Motor neuron (in vitro differentiated cells): ENCODE measurements around the gene DCX. TPM values are rescaled to one million over a fixed set of nuclear protein-coding genes. Genes with fewer than 3 reads are reported as not detected.
A peak's percentile ranks its signal among the peaks of the same experiment; 100 is the strongest.

Source experiments
- ATAC-seq, 8 experiments: fragments of 200-7000 bp; cut with Tn5 transposase; replicated peaks in 6 of 8; 2 replicates each; pipeline ENCODE4 v1.8.0; 2021; ENCODE audit warnings: mild to moderate bottlenecking in 8 of 8, moderate library complexity in 8 of 8
- H3K27ac ChIP-seq, 2 donors: fragments of 250-450 bp; sonication (Bioruptor Pico); 2 replicates each; pipeline ENCODE4 v1.9.0; 2021; ENCODE audit warnings: antibody characterized with exemption in 2 of 2, mild to moderate bottlenecking in 2 of 2, moderate library complexity in 1 of 2
- H3K4me1 ChIP-seq, 2 donors: fragments of 250-450 bp; sonication (Bioruptor Pico); replicated peaks in 1 of 2; 2 replicates each; pipeline ENCODE4 v1.6.1; 2021; ENCODE audit warnings: antibody characterized with exemption in 2 of 2, mild to moderate bottlenecking in 2 of 2, moderate library complexity in 1 of 2
- H3K4me3 ChIP-seq, 5 donors: fragments of 250-450 bp; sonication (Bioruptor Pico); 2 replicates each; pipeline ENCODE4 v1.9.0; 2021; ENCODE audit warnings: antibody characterized with exemption in 5 of 5, mild to moderate bottlenecking in 5 of 5, moderate library complexity in 4 of 5
- WGBS, 10 experiments: fragments of 450-650 bp; shearing (Covaris generic); methylation state at CpG; one replicate each; pipeline ENCODE4 v1.0.0; 2022; 5-methylcytosine and 5-hydroxymethylcytosine counted together
- in situ Hi-C, 9 experiments: fragments of 400-800 bp; cut with MboI; loops; one replicate each; pipeline ENCODE4 v1.15.0; 2021; ENCODE audit warnings: low sequenced_read_pairs in 9 of 9, low pct_unique_long_range_greater_than_20kb in 2 of 9; ENCODE audit not compliant: unreplicated experiment in 9 of 9
- total RNA-seq, 8 experiments: library from RNA; unstranded; fragments of 300-600 nt; gene quantifications; 2 replicates each; pipeline versions ENCODE4 v1.2.3 to v1.2.4, GENCODE V29; 2022

Gene DCX
- total RNA-seq, 8 experiments from 2014 or later = 0.05 to 278 (median 208) TPM; not detected in 1

DNA sequence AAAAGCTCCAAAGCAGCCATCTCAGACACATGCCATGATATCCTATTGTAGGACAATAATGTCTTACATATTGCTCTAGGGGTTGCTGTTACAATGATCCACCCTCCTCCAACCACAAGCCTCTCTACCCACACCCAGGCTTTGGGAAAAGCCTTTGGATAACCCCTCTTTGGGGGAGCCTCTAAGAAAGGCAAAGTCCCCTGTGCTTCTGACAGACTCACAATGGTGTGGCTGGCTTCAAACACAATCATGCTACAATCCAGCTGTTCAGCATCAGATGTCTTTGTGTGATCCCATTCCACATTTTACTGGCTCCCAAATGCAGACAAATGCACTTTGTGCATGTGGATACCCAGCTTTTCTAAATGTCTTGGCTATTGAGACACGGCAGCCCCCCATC lies 75.9 kb downstream of the DCX start:
- H3K4me3 ChIP-seq = no peak overlapping the region
- WGBS, 10 experiments = 60 to 100% (median 75%) methylated on average over 1 of the region's 1 CpG; no CpG with 5 or more reads in 7 of the 10 experiments
- in situ Hi-C loops = no loop called here
- peaks cover 2 to 26% of the 10 kb centered on the region in 2 donors for H3K4me1 ChIP-seq
- H3K27ac ChIP-seq = peak overlapping the region; percentile 30 to 58
- ATAC-seq = no peak

DNA sequence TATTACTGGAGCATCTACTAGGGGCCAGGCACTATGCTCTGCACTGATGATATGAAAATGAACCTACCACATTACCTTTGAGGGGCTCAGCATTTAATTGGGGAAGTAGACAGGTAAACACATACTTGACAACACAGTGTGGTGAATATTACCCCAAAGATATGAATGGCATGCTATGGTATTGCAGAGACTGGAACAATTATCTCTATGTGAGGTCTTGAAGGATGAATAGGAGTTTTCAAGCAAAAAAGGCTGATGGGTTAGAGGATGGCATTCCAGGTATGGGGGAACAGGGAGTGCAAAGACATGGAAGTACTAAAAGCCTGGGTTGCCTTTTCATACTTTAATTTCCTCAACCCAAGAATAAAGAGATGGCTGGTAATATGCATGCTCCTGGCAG lies 82.6 kb downstream of the DCX start:
- Histone ChIP-seq H3K4me3 (no peak overlapping the region), H3K4me1 (no peaks in the 10 kb centered on the region), H3K27ac (no peak overlapping the region)
- in situ Hi-C loops = no loop called here
- no peak for ATAC-seq

DNA sequence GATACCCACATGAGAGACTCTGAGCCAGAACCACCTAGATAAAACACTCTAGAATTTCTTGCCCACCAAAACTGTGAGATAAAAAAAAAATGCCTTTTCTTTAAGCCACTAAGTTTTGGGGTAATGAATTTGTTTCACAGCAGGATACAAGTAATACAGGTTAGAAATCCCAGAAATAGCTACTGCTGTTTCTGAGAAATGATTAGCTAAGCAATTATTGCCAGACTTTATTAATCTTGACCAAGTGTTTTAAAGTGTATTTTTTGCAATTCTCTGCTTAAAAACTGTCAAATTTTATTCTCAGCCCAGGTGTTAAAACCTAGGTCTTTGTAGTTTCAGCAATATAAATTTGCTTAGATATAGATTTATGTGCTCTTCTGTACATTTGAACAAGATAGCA lies 83.1 kb downstream of the DCX start:
- ATAC-seq = no peak

DNA sequence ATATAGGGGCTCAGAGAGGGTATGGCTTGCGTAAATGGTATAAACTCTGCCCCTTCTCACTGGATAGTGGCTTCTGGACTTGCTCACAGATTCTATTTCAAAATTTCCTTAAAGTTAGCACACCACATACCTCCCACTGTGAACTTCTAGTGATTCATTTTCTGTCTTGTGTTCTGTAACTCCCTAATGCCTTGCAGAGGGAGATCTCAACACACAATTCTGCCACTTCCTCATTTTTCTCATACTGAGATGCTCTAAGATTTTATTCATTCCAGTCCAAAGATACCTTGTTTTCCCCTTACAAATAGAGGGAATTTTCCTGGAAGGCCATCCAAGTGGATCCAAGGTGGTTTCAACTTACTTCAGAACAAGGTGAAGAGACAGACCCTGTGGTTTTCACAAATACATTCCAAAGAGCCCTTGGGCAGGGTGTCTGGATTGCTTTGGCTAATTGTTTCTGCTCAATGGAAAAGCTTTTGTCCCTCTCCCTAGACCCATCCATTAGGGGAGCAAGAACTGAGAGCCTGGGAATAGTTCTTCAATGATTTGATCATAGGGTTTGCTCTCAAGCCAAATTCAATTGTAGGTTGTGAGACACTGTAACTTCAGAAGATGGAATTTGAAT lies 89.6 kb downstream of the DCX start:
- 0 to 50% (median 0%) methylated on average over 1 of the region's 1 CpG; no CpG with 5 or more reads in 7 of the 10 experiments for WGBS, 10 experiments

More for the DNA sequence above, 83.1 kb downstream of the DCX start:
- no peaks in the 10 kb centered on the region for H3K4me1 ChIP-seq
- no peak overlapping the region for H3K4me3 ChIP-seq
- H3K27ac ChIP-seq = no peak overlapping the region
- in situ Hi-C loops = no loop called here

DNA sequence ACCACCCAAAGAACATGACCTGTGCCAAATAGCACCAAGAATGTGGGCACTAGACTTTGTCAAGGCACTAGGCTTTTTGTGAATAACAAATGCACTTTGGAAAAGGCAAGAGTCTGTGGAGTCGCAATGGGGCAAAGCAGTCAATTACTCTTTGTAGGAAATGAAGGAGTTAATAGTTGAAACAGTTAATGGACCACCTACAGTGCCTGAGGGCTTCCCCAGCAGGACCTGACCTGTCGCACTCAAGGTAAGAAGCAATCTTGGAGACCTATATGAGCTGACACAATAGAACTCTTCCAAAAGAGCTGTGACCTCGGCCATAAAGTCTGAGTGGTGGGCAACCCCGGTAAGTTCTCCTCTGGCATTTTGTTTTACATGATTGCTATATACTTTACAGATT lies 92.5 kb downstream of the DCX start:
- Histone ChIP-seq H3K27ac (no peak overlapping the region), H3K4me1 (no peaks in the 10 kb centered on the region), H3K4me3 (no peak overlapping the region)
- in situ Hi-C loops = no loop called here
- no peak for ATAC-seq
- 53% methylated on average over 4 of the region's 4 CpGs; no CpG with 5 or more reads in 9 of the 10 experiments for WGBS, 10 experiments

More for the DNA sequence above, 89.6 kb downstream of the DCX start:
- H3K4me3 ChIP-seq = no peak overlapping the region
- no peaks in the 10 kb centered on the region for H3K4me1 ChIP-seq
- ATAC-seq = no peak
- in situ Hi-C loops = no loop called here
- H3K27ac ChIP-seq = no peak overlapping the region

DNA sequence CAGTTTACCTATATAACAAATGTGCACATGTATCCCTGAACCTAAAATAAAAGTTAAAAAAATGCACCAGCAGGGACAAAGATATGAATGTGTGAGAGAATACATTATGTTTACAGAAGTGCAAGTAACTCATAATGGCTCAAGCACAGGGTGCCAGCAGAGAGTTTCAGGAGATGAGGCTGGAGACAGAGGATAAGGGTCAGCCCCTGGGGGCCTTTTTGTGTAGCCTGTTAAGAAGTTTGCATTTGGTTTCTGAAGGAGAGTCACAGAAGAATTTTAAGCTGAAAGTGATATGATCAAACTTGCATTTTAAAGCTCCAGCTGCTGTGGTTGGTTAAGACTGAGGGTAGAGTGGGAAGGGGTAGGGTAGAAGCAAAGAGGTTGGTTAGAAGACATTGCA lies 93.1 kb downstream of the DCX start:
- in situ Hi-C loops = no loop called here
- H3K4me1 ChIP-seq = no peaks in the 10 kb centered on the region
- ATAC-seq = no peak
- no peak overlapping the region for H3K4me3 ChIP-seq
- H3K27ac ChIP-seq = no peak overlapping the region

DNA sequence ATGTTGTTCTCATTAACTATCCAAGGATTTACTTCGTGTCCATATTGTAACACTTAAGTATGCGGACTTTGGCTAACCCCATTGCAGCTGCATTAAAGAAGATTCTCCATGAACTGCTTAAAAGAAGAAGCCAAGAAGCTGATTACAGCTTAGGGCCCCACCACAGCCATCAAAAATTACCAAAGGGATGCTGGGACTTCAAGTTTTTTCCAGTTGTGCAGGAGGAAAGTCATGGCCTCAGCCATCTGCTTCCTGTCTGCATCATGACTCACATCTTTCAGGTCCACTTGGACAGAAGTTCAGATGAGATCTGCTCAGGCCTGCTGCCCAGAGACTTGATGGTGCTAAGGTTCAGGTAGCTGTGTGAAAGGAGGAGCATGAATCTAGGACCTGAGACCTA lies 102.9 kb downstream of the DCX start:
- in situ Hi-C loops = no loop called here
- Histone ChIP-seq H3K27ac (no peak overlapping the region), H3K4me1 (no peaks in the 10 kb centered on the region), H3K4me3 (no peak overlapping the region)
- WGBS, 10 experiments = 14 to 100% (median 62%) methylated on average over 1 to 2 of the region's 2 CpGs; no CpG with 5 or more reads in 4 of the 10 experiments
- no peak for ATAC-seq

DNA sequence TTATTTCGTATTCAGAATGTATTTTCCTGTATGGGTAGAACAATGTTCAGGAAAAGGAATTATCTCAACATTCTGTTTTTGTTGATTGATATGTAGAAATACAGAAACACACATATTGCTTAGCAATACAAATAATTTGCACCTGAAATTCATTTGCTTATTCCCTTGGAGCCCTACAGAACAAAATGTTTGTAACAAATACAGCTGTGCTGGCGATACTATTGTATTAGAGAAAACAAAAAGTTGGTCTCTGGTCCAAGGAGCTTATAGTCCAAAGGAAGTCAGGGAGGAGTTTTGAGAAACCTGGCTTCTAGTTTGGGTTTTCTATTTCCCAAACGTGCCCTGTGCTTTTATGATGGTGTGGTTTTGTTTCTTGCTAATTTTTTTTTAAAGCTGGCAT lies 104.0 kb downstream of the DCX start:
- no peak overlapping the region for H3K4me3 ChIP-seq
- 0 to 100% (median 35%) methylated on average over 1 to 3 of the region's 3 CpGs; no CpG with 5 or more reads in 6 of the 10 experiments for WGBS, 10 experiments
- H3K27ac ChIP-seq = no peak overlapping the region
- in situ Hi-C loops = no loop called here
- H3K4me1 ChIP-seq = no peaks in the 10 kb centered on the region
- ATAC-seq = no peak

DNA sequence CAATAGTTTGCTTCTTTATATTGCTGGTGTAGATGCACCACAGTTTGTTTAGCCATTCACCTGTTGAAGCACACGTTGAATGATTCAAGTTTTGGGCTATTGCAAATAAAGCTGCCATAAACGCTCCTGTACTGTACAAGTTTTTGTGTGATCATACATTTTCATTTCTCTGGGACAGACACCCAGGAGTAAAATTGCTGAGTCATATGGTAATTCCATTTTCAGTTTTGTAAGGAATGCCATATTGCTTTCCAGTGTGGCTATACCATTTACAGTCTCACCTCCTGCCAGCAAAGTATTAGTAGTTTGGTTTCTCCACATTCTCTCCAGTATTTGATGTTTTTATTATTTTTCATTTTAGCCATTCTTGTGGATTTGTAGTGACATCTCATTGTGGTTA lies 109.7 kb downstream of the DCX start:
- in situ Hi-C loops = no loop called here

DNA sequence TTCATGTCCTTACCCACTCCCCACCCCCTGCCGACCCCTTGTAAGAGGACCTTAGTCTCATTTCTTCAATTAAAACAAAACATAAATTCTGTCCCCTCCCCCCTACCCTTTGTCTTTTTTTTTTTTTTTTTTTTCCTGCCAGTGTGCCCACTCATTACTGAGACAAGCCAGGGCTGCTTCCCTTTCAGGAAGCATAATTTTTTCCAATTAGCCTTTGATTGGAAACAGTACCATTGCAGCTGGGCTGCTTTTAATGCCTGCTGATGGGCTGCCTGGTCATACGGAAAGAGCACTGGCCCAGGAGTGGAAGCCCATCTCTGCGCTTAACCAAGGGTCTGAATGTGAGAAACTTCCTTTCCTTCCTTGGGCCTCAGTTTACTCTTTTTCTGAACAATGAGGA lies 123.2 kb downstream of the DCX start:
- no peak overlapping the region for H3K27ac ChIP-seq
- no peaks in the 10 kb centered on the region for H3K4me1 ChIP-seq
- in situ Hi-C loops = no loop called here
- 13 to 80% (median 69%) methylated on average over 1 of the region's 3 CpGs; no CpG with 5 or more reads in 6 of the 10 experiments for WGBS, 10 experiments
- ATAC-seq = no peak
- no peak overlapping the region for H3K4me3 ChIP-seq

More for the DNA sequence above, 109.7 kb downstream of the DCX start:
- Histone ChIP-seq H3K4me1 (no peaks in the 10 kb centered on the region), H3K27ac (no peak overlapping the region), H3K4me3 (no peak overlapping the region)
- WGBS, 10 experiments = 80 to 100% (median 82%) methylated on average over 1 to 2 of the region's 2 CpGs; no CpG with 5 or more reads in 7 of the 10 experiments
- no peak for ATAC-seq

DNA sequence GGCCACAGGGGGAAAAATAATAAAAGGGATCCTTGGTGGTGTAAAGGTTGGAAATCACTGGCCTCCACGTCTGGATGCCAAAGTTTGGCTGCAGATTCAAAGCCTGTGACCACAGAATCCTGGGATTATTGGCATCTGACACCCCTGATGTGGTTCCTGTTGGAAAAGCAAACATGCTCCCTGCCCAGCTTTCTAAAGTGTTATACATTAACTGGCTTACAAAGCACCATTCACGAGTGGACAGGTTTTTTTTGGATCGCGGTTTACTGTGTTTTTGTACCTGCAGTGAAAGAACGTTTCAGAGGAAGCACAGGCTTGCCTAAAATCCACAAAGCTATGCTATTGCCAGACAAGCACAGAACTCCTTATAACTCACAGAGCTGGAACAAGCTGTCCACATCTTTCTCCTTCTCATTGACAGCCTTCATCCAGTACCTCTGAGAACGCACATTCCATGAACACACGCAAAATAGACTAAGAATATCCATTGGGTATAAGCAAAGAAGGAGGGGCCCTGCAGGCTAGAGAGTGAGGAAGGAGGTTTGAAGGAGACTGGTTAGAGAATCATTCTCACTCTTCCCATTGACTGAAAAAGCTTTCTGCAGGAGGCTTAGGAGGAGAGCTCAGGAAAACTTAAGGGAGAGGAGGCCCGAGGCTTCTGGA lies 127.2 kb downstream of the DCX start:
- in situ Hi-C loops = no loop called here
- no peaks in the 10 kb centered on the region for H3K4me1 ChIP-seq
- no peak for ATAC-seq
- H3K4me3 ChIP-seq = no peak overlapping the region
- H3K27ac ChIP-seq = no peak overlapping the region
- 19 to 80% (median 60%) methylated on average over 1 to 7 of the region's 8 CpGs; no CpG with 5 or more reads in 5 of the 10 experiments for WGBS, 10 experiments

DNA sequence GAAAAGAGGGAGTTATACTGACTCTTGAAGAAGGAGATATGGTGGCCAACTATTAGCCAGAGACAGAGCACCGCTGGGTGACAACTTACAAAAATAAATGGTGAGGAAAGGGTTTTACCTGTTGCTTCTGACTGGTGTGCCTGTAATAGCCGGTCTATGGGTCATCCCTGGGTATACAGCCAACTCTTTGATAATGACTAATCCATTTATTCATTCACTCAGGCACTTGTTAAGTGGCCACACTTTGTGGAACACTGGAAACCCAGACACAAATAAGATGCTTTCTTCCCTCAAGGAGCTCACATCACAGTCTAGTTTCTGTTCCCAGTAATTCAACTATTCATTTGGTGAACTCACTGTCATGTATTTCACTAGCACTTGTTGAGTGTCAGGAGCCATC lies 128.5 kb downstream of the DCX start:
- H3K27ac ChIP-seq = no peak overlapping the region
- ATAC-seq = no peak
- WGBS, 10 experiments = 60% methylated on average over 1 of the region's 2 CpGs; no CpG with 5 or more reads in 9 of the 10 experiments
- in situ Hi-C loops = no loop called here
- no peaks in the 10 kb centered on the region for H3K4me1 ChIP-seq
- H3K4me3 ChIP-seq = no peak overlapping the region

DNA sequence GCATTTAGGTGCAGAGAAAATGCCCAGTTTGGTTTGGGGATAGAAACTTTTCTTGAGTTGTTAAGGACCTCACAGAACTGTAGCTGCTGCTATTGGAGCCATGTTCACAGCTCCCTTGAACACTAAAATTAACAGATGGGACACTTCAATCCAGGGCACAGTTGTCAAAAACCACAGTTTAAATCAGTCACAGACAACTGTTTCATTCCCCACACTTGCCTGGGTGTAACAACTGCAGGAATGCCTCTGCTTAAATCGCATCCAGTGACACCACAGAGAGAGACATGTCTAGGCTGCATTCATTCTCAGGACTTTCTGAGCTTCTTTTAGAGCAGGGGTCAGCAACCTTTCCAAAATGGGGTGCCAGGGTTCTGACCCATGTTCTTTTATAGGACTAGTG lies 129.0 kb downstream of the DCX start:
- ATAC-seq = no peak
- H3K27ac ChIP-seq = no peak overlapping the region
- no peak overlapping the region for H3K4me3 ChIP-seq
- in situ Hi-C loops = no loop called here
- no peaks in the 10 kb centered on the region for H3K4me1 ChIP-seq
- 100% methylated on average over 1 of the region's 1 CpG; no CpG with 5 or more reads in 9 of the 10 experiments for WGBS, 10 experiments

DNA sequence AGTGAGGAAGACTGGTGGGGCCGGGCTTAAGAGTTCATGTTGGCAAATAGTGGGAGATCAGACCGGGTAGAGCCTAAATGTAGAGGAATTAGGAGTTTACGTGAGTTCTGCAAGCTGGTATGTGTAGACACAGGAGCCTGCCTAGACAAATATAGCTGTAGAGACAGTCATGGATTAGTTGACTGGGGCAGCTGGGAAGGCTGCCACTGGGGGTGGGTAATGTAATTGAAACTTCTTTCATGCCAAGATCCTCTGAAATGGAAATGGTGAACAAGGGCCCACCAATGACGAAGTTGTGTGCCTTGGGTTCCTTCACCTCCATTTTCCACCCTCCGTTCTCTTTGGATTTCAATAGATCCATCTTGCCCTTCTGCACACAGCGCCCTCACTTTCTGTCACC lies 129.9 kb downstream of the DCX start:
- in situ Hi-C loops = no loop called here
- no peaks in the 10 kb centered on the region for H3K4me1 ChIP-seq
- no peak for ATAC-seq
- no peak overlapping the region for H3K27ac ChIP-seq
- 0 to 100% (median 58%) methylated on average over 1 to 4 of the region's 6 CpGs; no CpG with 5 or more reads in 7 of the 10 experiments for WGBS, 10 experiments
- H3K4me3 ChIP-seq = no peak overlapping the region
